Measurements from ENCODE around the gene PSME3IP1. TPM values are rescaled to one million over a fixed set of nuclear protein-coding genes. Genes with fewer than 3 reads are reported as not detected.

The PSME3IP1 gene
- total RNA-seq, 2 donors from 2014 or later: 64.1 to 95.8 TPM

DNA sequence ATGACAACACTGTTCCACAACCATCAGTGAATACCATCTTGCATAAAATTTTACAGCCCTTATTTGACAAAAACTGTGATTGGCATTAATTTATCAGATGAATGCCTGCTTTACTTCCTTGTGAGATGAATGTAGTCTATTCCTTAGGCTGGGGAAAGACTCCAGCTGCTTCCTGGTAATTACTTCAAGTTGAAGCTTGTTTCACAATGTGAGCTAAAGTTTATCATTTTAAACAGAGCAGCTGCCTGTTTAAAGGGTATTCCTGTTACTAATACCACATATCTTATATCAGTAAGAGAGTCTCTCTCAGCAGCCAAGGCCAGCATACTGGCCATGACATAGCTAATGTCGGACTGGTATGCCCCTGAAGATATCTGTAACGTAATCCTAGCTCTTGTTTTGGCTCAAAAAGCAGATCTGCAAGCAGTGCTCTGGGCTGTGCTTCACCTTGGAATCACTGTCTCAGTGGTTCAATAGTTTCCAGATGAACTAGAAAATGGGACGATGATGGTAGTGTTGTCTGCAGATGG is 46.0 kb upstream of the PSME3IP1 start:
- H3K9me3 ChIP-seq: no peaks in the 10 kb centered on the region
- WGBS: 47% methylated on average over 3 of the region's 3 CpGs
- peak; percentile 37 for DNase-seq (ENCODE audit: low spot score)
- H3K4me1 ChIP-seq (replicated peaks): peaks cover 4% of the 10 kb centered on the region
- no peak overlapping the region for H3K4me3 ChIP-seq
- peaks cover 0 to 6% of the 10 kb centered on the region in 2 donors for H3K36me3 ChIP-seq
- intact Hi-C loops (cut with DNase I): no loop called here
- H3K27ac ChIP-seq: no peak overlapping the region
- peak; percentile 85 for TF ChIP-seq POLR2AphosphoS5 (IDR thresholded peaks at IDR 0.05)
- no peak for TF ChIP-seq CTCF (IDR thresholded peaks at IDR 0.05)
- no peak for TF ChIP-seq POLR2A (IDR thresholded peaks at IDR 0.05)
- H3K27me3 ChIP-seq (replicated peaks; ENCODE audit: insufficient read depth): no peaks in the 10 kb centered on the region

DNA sequence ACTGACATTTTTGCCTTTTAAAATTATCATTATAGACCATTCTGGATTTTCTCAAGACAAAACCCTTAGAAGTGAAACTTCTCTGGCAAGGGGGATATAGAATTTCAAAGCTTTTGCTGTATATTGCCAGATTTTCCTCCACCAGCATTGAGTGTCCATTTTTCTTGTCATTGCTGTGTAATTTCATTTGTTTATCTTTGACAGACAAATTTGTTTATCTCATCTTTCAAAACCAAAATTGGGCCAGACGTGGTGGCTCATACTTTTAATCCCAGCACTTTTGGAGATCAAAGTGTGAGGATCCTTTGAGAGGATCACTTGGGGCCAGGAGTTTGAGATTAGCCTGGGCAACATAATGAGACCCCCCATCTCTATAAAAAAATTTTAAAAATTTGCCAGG is 43.2 kb upstream of the PSME3IP1 start:
- intact Hi-C loops (cut with DNase I): no loop called here
- H3K9me3 ChIP-seq: no peaks in the 10 kb centered on the region
- TF ChIP-seq POLR2AphosphoS5 (IDR thresholded peaks at IDR 0.05) (no peak), CTCF (IDR thresholded peaks at IDR 0.05) (no peak), POLR2A (IDR thresholded peaks at IDR 0.05) (no peak)
- no peaks in the 10 kb centered on the region for H3K27me3 ChIP-seq (replicated peaks; ENCODE audit: insufficient read depth)
- 75% methylated on average over 1 of the region's 1 CpG for WGBS
- H3K36me3 ChIP-seq: peaks cover 0 to 6% of the 10 kb centered on the region in 2 donors
- no peaks in the 10 kb centered on the region for H3K4me1 ChIP-seq (replicated peaks)
- no peak overlapping the region for H3K4me3 ChIP-seq
- no peak overlapping the region for H3K27ac ChIP-seq
- DNase-seq (ENCODE audit: low spot score): no peak

GRCh38 chr16:57226701-57227621 is 41.1 kb upstream of the PSME3IP1 start:
- WGBS: 93% methylated on average over 4 of the region's 4 CpGs
- no peaks in the 10 kb centered on the region for H3K27me3 ChIP-seq (replicated peaks; ENCODE audit: insufficient read depth)
- peaks cover 0 to 1% of the 10 kb centered on the region in 2 donors for H3K36me3 ChIP-seq

DNA sequence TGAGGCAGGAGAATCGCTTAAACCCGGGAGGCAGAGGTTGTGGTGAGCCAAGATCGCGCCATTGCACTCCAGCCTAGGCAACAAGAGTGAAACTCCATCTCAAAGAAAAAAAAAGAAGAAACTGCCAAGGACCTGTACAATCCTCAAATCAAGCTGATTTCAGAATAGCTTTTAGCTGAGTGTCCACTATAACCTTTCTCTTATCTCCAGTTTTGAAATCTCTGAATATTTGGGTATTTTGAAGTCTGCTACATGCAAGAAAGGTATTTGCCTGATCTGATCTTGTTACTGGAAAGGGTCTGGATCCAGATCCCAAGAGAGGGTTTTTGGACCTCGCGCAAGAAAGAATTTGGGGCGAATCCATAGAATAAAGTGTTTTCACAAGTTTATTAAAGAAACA is 40.1 kb upstream of the PSME3IP1 start:
- no peak for DNase-seq (ENCODE audit: low spot score)
- no peaks in the 10 kb centered on the region for H3K36me3 ChIP-seq
- no peak overlapping the region for H3K4me3 ChIP-seq
- TF ChIP-seq POLR2A (IDR thresholded peaks at IDR 0.05) (no peak), POLR2AphosphoS5 (IDR thresholded peaks at IDR 0.05) (no peak), CTCF (IDR thresholded peaks at IDR 0.05) (no peak)
- H3K4me1 ChIP-seq (replicated peaks): no peaks in the 10 kb centered on the region
- 95% methylated on average over 7 of the region's 7 CpGs for WGBS
- H3K27ac ChIP-seq: no peak overlapping the region
- intact Hi-C loops (cut with DNase I): no loop called here
- H3K9me3 ChIP-seq: no peaks in the 10 kb centered on the region
- no peaks in the 10 kb centered on the region for H3K27me3 ChIP-seq (replicated peaks; ENCODE audit: insufficient read depth)

More at GRCh38 chr16:57226701-57227621, 41.1 kb upstream of the PSME3IP1 start:
- Histone ChIP-seq H3K9me3 (no peaks in the 10 kb centered on the region), H3K4me1 (replicated peaks) (no peaks in the 10 kb centered on the region), H3K4me3 (no peak overlapping the region), H3K27ac (no peak overlapping the region)
- TF ChIP-seq CTCF (IDR thresholded peaks at IDR 0.05) (no peak), POLR2A (IDR thresholded peaks at IDR 0.05) (no peak)
- DNase-seq (ENCODE audit: low spot score): no peak
- intact Hi-C loops (cut with DNase I): no loop called here
